HepG2 (cell line): ENCODE results near the gene EFEMP2. TPM values are rescaled to one million over a fixed set of nuclear protein-coding genes. Genes with fewer than 3 reads are reported as not detected.
A peak's percentile ranks its signal among the peaks of the same experiment; 100 is the strongest.

ENCODE experiments used
- ATAC-seq: fragments of 200-7000 bp; cut with Tn5 transposase; 3 replicates; pipeline ENCODE4 v1.9.1; 2020; ENCODE audit warnings: mild to moderate bottlenecking, moderate library complexity
- BruUV-seq: library from RNA; stranded (reverse); fragments of 400-500 nt; replicated peaks from 2 replicates; lab custom pipeline; 2021; lab: Mats Ljungman, UMichigan
- CTCF ChIA-PET: fragments of 300-600 bp; formaldehyde crosslinking; extraction: SDS; loops from one replicate; lab custom pipeline; 2021; ENCODE audit warnings: low total read pairs, inconsistent platforms, low intra/inter-chr PET ratio; lab: Yijun Ruan, JAX
- POLR2A ChIA-PET: fragments of 350-600 bp; sonication (Branson Sonifier 250); formaldehyde crosslinking; loops from one replicate; lab custom pipeline; 2020; ENCODE audit warnings: antibody characterized with exemption, inconsistent platforms; lab: Yijun Ruan, JAX
- DNase-seq: peaks from one replicate; pipeline ENCODE4 v3.0.0-alpha.2; 2015; ENCODE audit warnings: low spot score
- FAIRE-seq: peaks from 3 replicates; lab custom pipeline; 2011; peaks lifted over from hg19 to GRCh38; lab: Jason Lieb, UNC
- H2AFZ ChIP-seq: one replicate; pipeline ENCODE4 v1.6.1; 2011; ENCODE audit warnings: low read length, inconsistent platforms
- H3K27ac ChIP-seq: fragments of 300-600 bp; 3 replicates; pipeline ENCODE4 v1.8.0; 2011; ENCODE audit warnings: mixed run types, mild to moderate bottlenecking, mixed read lengths, low read length, inconsistent platforms; ENCODE audit not compliant: insufficient read depth; ENCODE audit errors: extremely low read length
- H3K27me3 ChIP-seq, 2 experiments: fragments of 200-600 bp in 1 of 2; 2 replicates in 1 of 2; 3 replicates in 1 of 2; pipeline versions ENCODE4 v1.6.0 to v1.8.0; 2011; ENCODE audit warnings: low read length in 2 of 2, mild to moderate bottlenecking in 2 of 2, moderate library complexity in 2 of 2, inconsistent platforms in 1 of 2; ENCODE audit not compliant: insufficient read depth in 2 of 2, control insufficient read depth in 1 of 2
- H3K36me3 ChIP-seq, 2 experiments: fragments of 200-600 bp in 1 of 2; replicated peaks in 1 of 2; 2 replicates in 1 of 2; 3 replicates in 1 of 2; pipeline versions ENCODE4 v1.5.1 to v1.8.0; 2011; ENCODE audit warnings: low read length in 2 of 2, inconsistent platforms in 1 of 2; ENCODE audit not compliant: insufficient read depth in 2 of 2, control insufficient read depth in 1 of 2
- H3K4me1 ChIP-seq: 2 replicates; pipeline ENCODE4 v1.5.1; 2012; ENCODE audit warnings: low read length, inconsistent platforms; ENCODE audit not compliant: insufficient read depth
- H3K4me2 ChIP-seq: 2 replicates; pipeline ENCODE4 v1.6.0; 2011; ENCODE audit warnings: low read depth, low read length, inconsistent platforms
- H3K4me3 ChIP-seq, 3 experiments: fragments of 200-600 bp in 1 of 3; sonication (generic), shearing (Covaris generic) in 1 of 3; replicated peaks in 1 of 3; 2 replicates each; pipeline ENCODE4 v1.5.1; 2011 to 2016; ENCODE audit warnings: low read length in 3 of 3, inconsistent platforms in 2 of 3, low read depth in 2 of 3, mild to moderate bottlenecking in 2 of 3, control low read depth in 1 of 3, mixed read lengths in 1 of 3; ENCODE audit not compliant: insufficient read depth in 1 of 3
- H3K79me2 ChIP-seq: one replicate; pipeline ENCODE4 v1.6.1; 2011; ENCODE audit warnings: low read length, inconsistent platforms; ENCODE audit not compliant: insufficient read depth
- H3K9ac ChIP-seq: 2 replicates; pipeline ENCODE4 v1.6.0; 2011; ENCODE audit warnings: mild to moderate bottlenecking, low read depth, low read length, inconsistent platforms; ENCODE audit not compliant: insufficient read depth
- H3K9me3 ChIP-seq: 2 replicates; pipeline ENCODE4 v1.5.1; 2012; ENCODE audit warnings: mild to moderate bottlenecking, low read length
- H4K20me1 ChIP-seq: 2 replicates; pipeline ENCODE4 v1.6.0; 2011; ENCODE audit warnings: inconsistent platforms, mild to moderate bottlenecking, low read length, moderate library complexity; ENCODE audit not compliant: insufficient read depth
- HNRNPK ChIP-seq: fragments of 200-400 bp; formaldehyde crosslinking; IDR thresholded peaks from 2 replicates; pipeline ENCODE4 v1.6.1; 2018; ENCODE audit warnings: low read length, low read depth, moderate library complexity, mild to moderate bottlenecking; ENCODE audit not compliant: poor library complexity, severe bottlenecking
- MAF1 ChIP-seq: sonication (generic); formaldehyde crosslinking; IDR thresholded peaks from 2 replicates; pipeline ENCODE4 v1.5.0; 2020; ENCODE audit warnings: missing genetic modification reagents, borderline replicate concordance
- MAFG ChIP-seq: sonication (generic); formaldehyde crosslinking; IDR thresholded peaks from 2 replicates; pipeline ENCODE4 v1.5.1; 2020; ENCODE audit warnings: mild to moderate bottlenecking, missing genetic modification reagents
- NFYB ChIP-seq: sonication (generic); formaldehyde crosslinking; IDR thresholded peaks from 2 replicates; pipeline ENCODE4 v1.4.0; 2020; ENCODE audit warnings: missing genetic modification reagents
- NFYC ChIP-seq: IDR thresholded peaks from 2 replicates; pipeline ENCODE4 v1.6.1; 2016; ENCODE audit warnings: missing genetic modification reagents, missing compliant biosample characterization
- SNAPC2 ChIP-seq: sonication (generic); formaldehyde crosslinking; IDR thresholded peaks from 2 replicates; pipeline ENCODE4 v1.8.1; 2022; ENCODE audit warnings: mild to moderate bottlenecking, missing genetic modification reagents
- SP2 ChIP-seq: sonication (generic); formaldehyde crosslinking; IDR thresholded peaks from 2 replicates; pipeline ENCODE4 v1.5.1; 2020; ENCODE audit warnings: mild to moderate bottlenecking, missing genetic modification reagents
- ZNF790 ChIP-seq: sonication (generic); formaldehyde crosslinking; IDR thresholded peaks from 2 replicates; pipeline ENCODE4 v1.8.0; 2022; ENCODE audit warnings: missing genetic modification reagents, mild to moderate bottlenecking, borderline replicate concordance
- WGBS: methylation state at CpG from one replicate; pipeline ENCODE4 v1.1.6; 2017; ENCODE audit warnings: low lambda C conversion rate; 5-methylcytosine and 5-hydroxymethylcytosine counted together
- in situ Hi-C: cut with HindIII; loops from 2 replicates; pipeline ENCODE4 v1.10.0; 2017; ENCODE audit warnings: low pct_unique_long_range_greater_than_20kb; ENCODE audit not compliant: extremely low pct_ligation_motif_present
- intact Hi-C: fragments of 100-400 bp; cut with micrococcal nuclease; formaldehyde crosslinking; loops from one replicate; pipeline ENCODE4 v1.10.0; 2022; ENCODE audit not compliant: unreplicated experiment
- polyA plus RNA-seq, 8 experiments: library from polyadenylated mRNA; depleted of rRNA in 3 of 8; stranded (reverse) in 7 of 8; unstranded in 1 of 8; fragments of >200 nt; fragmentation: Illumina TruSeq in 4 of 8; extraction: Trizol in 4 of 8; gene quantifications; 2 replicates each; pipeline versions ENCODE4 v1.2.1 to v1.2.3, GENCODE V29; 2011 to 2016; ENCODE audit warnings: low read depth in 4 of 8, missing spikeins in 1 of 8, mixed read lengths in 1 of 8; ENCODE audit not compliant: insufficient read depth in 1 of 8
- total RNA-seq, 5 experiments: library from RNA; depleted of rRNA; stranded (reverse); fragments of >200 nt; fragmentation: Illumina TruSeq; extraction: Trizol; gene quantifications; 2 replicates each; pipeline ENCODE4 v1.2.3, GENCODE V29; 2016; ENCODE audit warnings: low read depth in 1 of 5
- TF ChIP-seq, protein P1 (sequence below): sonication (generic); formaldehyde crosslinking; IDR thresholded peaks from 2 replicates; pipeline ENCODE4 v1.9.0; 2022; ENCODE audit warnings: missing genetic modification reagents, mild to moderate bottlenecking, borderline replicate concordance

Gene EFEMP2
- total and polyA plus RNA-seq, 2 of the 13 experiments (the other 11 are each of a cell fraction or from before 2014, with no cell fraction given): 7.4 to 29.7 TPM

GRCh38 chr11:65833297-65834030, 39.1 kb downstream of the EFEMP2 start, which contains the start of gene SNX32:
SNX32 (plus strand) TSS chr11:65833963; CDS start chr11:65834066, 103 bp downstream.
- no peaks in the 10 kb centered on the region for H3K79me2 ChIP-seq
- H3K4me3 ChIP-seq: no peak within 1 kb of the TSS
- POLR2A ChIA-PET: no interaction called here
- no peaks in the 10 kb centered on the region for H3K4me1 ChIP-seq
- H3K9me3 ChIP-seq: no peaks in the 10 kb centered on the region
- H3K4me2 ChIP-seq: no peak within 1 kb of the TSS
- peak; percentile 31; the same call in 1 of the 3 replicates for ATAC-seq
- intact Hi-C loops: no loop called here
- peaks cover 0 to 27% of the 10 kb centered on the region in 2 experiments; a peak in 1 of 5 replicates for H3K27me3 ChIP-seq
- in situ Hi-C loops: no loop called here
- H3K27ac ChIP-seq: no peak within 1 kb of the TSS
- CTCF ChIA-PET: no interaction called here
- H3K9ac ChIP-seq: no peak within 1 kb of the TSS
- H2AFZ ChIP-seq: no peak within 1 kb of the TSS
- BruUV-seq: no TSS peak
- H4K20me1 ChIP-seq: no peaks in the 10 kb centered on the region
- no peak for FAIRE-seq
- no peaks in the 10 kb centered on the region for H3K36me3 ChIP-seq
- DNase-seq: no peak
- TF ChIP-seq NFYB (peak; percentile 70), SNAPC2 (CRISPR knock-in tag) (no peak), HNRNPK (peak; percentile 81), SP2 (CRISPR knock-in tag) (peak; percentile 52), NFYC (peak; percentile 55; the same call in 1 of the 2 replicates), MAFG (CRISPR knock-in tag) (no peak), MAF1 (CRISPR knock-in tag) (no peak), ZNF790 (no peak)
- TF ChIP-seq, protein P1, sequence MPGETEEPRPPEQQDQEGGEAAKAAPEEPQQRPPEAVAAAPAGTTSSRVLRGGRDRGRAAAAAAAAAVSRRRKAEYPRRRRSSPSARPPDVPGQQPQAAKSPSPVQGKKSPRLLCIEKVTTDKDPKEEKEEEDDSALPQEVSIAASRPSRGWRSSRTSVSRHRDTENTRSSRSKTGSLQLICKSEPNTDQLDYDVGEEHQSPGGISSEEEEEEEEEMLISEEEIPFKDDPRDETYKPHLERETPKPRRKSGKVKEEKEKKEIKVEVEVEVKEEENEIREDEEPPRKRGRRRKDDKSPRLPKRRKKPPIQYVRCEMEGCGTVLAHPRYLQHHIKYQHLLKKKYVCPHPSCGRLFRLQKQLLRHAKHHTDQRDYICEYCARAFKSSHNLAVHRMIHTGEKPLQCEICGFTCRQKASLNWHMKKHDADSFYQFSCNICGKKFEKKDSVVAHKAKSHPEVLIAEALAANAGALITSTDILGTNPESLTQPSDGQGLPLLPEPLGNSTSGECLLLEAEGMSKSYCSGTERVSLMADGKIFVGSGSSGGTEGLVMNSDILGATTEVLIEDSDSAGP (CRISPR knock-in tag): peak; percentile 97
- WGBS: 53% methylated on average over 52 of the region's 63 CpGs
